ENCODE results near the gene NOL7. TPM values are rescaled to one million over a fixed set of nuclear protein-coding genes. Genes with fewer than 3 reads are reported as not detected.

The NOL7 gene
- total and polyA plus RNA-seq, 2 of the 13 experiments (the other 11 are each of a cell fraction or from before 2014, with no cell fraction given), result 37.8 to 186 TPM

DNA sequence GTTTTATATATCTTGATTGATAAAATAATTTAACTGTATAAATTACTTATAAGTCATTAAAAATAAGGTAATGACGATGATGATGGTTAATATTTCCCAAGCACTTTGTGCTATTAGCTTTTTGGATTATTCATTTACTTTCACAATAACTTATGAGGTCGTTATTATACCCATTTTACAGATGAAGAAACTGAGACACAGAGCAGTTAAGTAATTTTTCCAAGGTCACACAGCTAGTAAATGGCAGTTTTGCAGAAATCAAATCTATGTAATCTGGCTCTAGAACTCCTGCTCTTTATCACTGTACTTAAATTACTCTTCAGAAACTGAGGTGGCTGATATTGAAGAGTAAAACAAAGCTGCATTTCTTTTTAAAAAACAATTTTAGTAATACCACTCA lies 18.2 kb downstream of the NOL7 start (continued):
- TF ChIP-seq, protein P1, sequence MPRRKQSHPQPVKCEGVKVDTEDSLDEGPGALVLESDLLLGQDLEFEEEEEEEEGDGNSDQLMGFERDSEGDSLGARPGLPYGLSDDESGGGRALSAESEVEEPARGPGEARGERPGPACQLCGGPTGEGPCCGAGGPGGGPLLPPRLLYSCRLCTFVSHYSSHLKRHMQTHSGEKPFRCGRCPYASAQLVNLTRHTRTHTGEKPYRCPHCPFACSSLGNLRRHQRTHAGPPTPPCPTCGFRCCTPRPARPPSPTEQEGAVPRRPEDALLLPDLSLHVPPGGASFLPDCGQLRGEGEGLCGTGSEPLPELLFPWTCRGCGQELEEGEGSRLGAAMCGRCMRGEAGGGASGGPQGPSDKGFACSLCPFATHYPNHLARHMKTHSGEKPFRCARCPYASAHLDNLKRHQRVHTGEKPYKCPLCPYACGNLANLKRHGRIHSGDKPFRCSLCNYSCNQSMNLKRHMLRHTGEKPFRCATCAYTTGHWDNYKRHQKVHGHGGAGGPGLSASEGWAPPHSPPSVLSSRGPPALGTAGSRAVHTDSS (CRISPR knock-in tag; conservative IDR thresholded peaks at IDR 0.05), result no peak
- TF ChIP-seq ZNF629 (CRISPR knock-in tag; conservative IDR thresholded peaks at IDR 0.05) (peak; percentile 94), RCOR2 (CRISPR knock-in tag; IDR thresholded peaks at IDR 0.05) (peak; percentile 44; the same call in 1 of the 2 replicates), MTF2 (CRISPR knock-in tag; IDR thresholded peaks at IDR 0.05; ENCODE audit: borderline replicate concordance) (no peak), CHD4 (IDR thresholded peaks at IDR 0.05; ENCODE audit: borderline replicate concordance, low read length) (peak; percentile 96; the same call in 1 of the 2 replicates)
- TF ChIP-seq, protein P2, sequence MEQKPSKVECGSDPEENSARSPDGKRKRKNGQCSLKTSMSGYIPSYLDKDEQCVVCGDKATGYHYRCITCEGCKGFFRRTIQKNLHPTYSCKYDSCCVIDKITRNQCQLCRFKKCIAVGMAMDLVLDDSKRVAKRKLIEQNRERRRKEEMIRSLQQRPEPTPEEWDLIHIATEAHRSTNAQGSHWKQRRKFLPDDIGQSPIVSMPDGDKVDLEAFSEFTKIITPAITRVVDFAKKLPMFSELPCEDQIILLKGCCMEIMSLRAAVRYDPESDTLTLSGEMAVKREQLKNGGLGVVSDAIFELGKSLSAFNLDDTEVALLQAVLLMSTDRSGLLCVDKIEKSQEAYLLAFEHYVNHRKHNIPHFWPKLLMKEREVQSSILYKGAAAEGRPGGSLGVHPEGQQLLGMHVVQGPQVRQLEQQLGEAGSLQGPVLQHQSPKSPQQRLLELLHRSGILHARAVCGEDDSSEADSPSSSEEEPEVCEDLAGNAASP (CRISPR knock-in tag; IDR thresholded peaks at IDR 0.05; ENCODE audit: borderline replicate concordance), result no peak

DNA sequence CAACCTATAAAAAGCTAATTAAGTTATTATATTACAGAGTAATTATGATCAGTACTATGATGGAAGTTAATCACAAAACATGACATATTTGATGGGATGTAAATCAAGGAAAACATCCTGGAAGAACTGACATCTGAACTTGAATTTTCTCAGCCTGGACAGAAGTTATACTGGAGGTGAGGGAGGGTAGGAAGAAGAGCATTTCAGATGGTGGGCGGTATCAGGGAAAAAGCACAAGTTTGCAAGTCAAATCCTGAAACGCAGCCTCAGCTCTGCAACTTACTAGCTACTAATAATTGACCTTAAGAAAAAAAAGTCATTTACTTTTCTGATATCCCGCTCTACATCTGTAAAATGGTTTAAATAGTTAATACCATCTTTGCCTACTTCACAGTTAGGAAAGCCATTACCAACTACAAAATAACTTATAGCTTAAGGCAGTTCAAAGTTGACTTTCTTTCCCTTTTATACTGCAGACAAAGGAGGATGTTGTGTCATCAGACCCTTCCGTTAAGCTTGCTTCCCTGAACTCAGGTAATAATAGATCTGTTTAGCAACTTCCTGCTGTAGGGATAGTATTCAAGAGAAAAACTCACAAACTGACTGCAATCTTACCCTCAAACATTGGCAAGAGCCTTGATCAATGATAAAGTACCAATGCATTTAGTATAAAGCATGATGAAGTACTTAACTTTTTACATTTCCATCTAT lies 21.0 kb downstream of the NOL7 start:
- H3K9me3 ChIP-seq (ENCODE audit: low read length), result no peaks in the 10 kb centered on the region
- H3K79me2 ChIP-seq (ENCODE audit: insufficient read depth, low read length), result no peaks in the 10 kb centered on the region
- CTCF ChIA-PET (ENCODE audit: low intra/inter-chr PET ratio, low total read pairs), result no interaction called here
- WGBS (ENCODE audit: low lambda C conversion rate), result 82% methylated on average over 4 of the region's 4 CpGs
- H3K27me3 ChIP-seq (ENCODE audit: control insufficient read depth in 1 of 2, insufficient read depth in 2 of 2, low read length in 2 of 2), result no peaks in the 10 kb centered on the region
- POLR2A ChIA-PET, result no interaction called here
- BruUV-seq (replicated peaks), result no TSS peak
- H2AFZ ChIP-seq (ENCODE audit: low read length), result no peak overlapping the region
- peak; percentile 29; the same call in 1 of the 3 replicates for ATAC-seq
- in situ Hi-C loops (cut with HindIII; ENCODE audit: extremely low pct_ligation_motif_present, low pct_unique_long_range_greater_than_20kb), result no loop called here
- DNase-seq (ENCODE audit: low spot score), result peak; percentile 38
- no peak overlapping the region for H3K9ac ChIP-seq (ENCODE audit: insufficient read depth, low read depth, low read length)
- no peaks in the 10 kb centered on the region for H4K20me1 ChIP-seq (ENCODE audit: insufficient read depth, low read length)
- intact Hi-C loops (cut with micrococcal nuclease; ENCODE audit: unreplicated experiment), result no loop called here
- peaks cover 12 to 52% of the 10 kb centered on the region in 2 experiments for H3K36me3 ChIP-seq (replicated peaks in 1 of 2; ENCODE audit: control insufficient read depth in 1 of 2, insufficient read depth in 2 of 2, low read length in 2 of 2)
- FAIRE-seq, result no peak
- H3K27ac ChIP-seq (ENCODE audit: extremely low read length, insufficient read depth, low read length), result peak overlapping the region; percentile 12
- no peak overlapping the region for H3K4me3 ChIP-seq (replicated peaks in 1 of 3; ENCODE audit: insufficient read depth in 1 of 3, low read depth in 2 of 3, low read length in 3 of 3)
- H3K4me1 ChIP-seq (ENCODE audit: insufficient read depth, low read length), result peaks cover 27% of the 10 kb centered on the region
- H3K4me2 ChIP-seq (ENCODE audit: low read depth, low read length), result no peak overlapping the region
- TF ChIP-seq ZNF652 (CRISPR knock-in tag; IDR thresholded peaks at IDR 0.05; ENCODE audit: borderline replicate concordance, low read depth), result peak; percentile 18; the same call in 1 of the 2 replicates
- no peak for TF ChIP-seq DPF2 (CRISPR knock-in tag; IDR thresholded peaks at IDR 0.05; ENCODE audit: borderline replicate concordance, low read depth)
- TF ChIP-seq, protein P3, sequence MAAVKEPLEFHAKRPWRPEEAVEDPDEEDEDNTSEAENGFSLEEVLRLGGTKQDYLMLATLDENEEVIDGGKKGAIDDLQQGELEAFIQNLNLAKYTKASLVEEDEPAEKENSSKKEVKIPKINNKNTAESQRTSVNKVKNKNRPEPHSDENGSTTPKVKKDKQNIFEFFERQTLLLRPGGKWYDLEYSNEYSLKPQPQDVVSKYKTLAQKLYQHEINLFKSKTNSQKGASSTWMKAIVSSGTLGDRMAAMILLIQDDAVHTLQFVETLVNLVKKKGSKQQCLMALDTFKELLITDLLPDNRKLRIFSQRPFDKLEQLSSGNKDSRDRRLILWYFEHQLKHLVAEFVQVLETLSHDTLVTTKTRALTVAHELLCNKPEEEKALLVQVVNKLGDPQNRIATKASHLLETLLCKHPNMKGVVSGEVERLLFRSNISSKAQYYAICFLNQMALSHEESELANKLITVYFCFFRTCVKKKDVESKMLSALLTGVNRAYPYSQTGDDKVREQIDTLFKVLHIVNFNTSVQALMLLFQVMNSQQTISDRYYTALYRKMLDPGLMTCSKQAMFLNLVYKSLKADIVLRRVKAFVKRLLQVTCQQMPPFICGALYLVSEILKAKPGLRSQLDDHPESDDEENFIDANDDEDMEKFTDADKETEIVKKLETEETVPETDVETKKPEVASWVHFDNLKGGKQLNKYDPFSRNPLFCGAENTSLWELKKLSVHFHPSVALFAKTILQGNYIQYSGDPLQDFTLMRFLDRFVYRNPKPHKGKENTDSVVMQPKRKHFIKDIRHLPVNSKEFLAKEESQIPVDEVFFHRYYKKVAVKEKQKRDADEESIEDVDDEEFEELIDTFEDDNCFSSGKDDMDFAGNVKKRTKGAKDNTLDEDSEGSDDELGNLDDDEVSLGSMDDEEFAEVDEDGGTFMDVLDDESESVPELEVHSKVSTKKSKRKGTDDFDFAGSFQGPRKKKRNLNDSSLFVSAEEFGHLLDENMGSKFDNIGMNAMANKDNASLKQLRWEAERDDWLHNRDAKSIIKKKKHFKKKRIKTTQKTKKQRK (IDR thresholded peaks at IDR 0.05; ENCODE audit: low read length), result no peak
- no peak for TF ChIP-seq ZC3H4 (CRISPR knock-in tag; IDR thresholded peaks at IDR 0.05; ENCODE audit: borderline replicate concordance)
- peak; percentile 61; the same call in 1 of the 2 replicates for TF ChIP-seq ELF3 (CRISPR knock-in tag; IDR thresholded peaks at IDR 0.05)
- no peak for TF ChIP-seq YY1 (IDR thresholded peaks at IDR 0.05; ENCODE audit: insufficient read depth, insufficient replicate concordance, low read depth, low read length)
- peak; percentile 29; the same call in 1 of the 2 replicates for TF ChIP-seq TCF7 (IDR thresholded peaks at IDR 0.05; ENCODE audit: low read depth)
- peak in 1 of 2 experiments; percentile 17; a peak in 1 of 4 replicates for TF ChIP-seq EP300 (IDR thresholded peaks at IDR 0.05; ENCODE audit: low read depth in 2 of 2, low read length in 2 of 2)
- no peak for TF ChIP-seq EP300 (CRISPR knock-in tag; IDR thresholded peaks at IDR 0.05; ENCODE audit: borderline replicate concordance)
- 0 out of 2 replicates have a peak, but pooled peaks have one; percentile 24 for TF ChIP-seq GABPB1 (CRISPR knock-in tag; IDR thresholded peaks at IDR 0.05)
- TF ChIP-seq GATAD2A (CRISPR knock-in tag; IDR thresholded peaks at IDR 0.05), result peak; percentile 45; the same call in 1 of the 2 replicates
